ENCODE data around the gene ZSWIM5. TPM values are rescaled to one million over a fixed set of nuclear protein-coding genes. Genes with fewer than 3 reads are reported as not detected.

The ZSWIM5 gene
- total and polyA plus RNA-seq, 2 of the 8 experiments (the other 6 are each of a cell fraction or from before 2014, with no cell fraction given), result 2.5 to 3.9 TPM

GRCh38 chr1:45016767-45017166 lies 189.6 kb downstream of the ZSWIM5 start (continued):
- TF ChIP-seq JUND (IDR thresholded peaks at IDR 0.05; ENCODE audit: low read length), result no peak
- TF ChIP-seq NRF1 (IDR thresholded peaks at IDR 0.05; ENCODE audit: low read depth, low read length), result no peak
